Right renal pelvis (tissue), 4 donors: Measurements from ENCODE around the gene ERVK3-1. TPM values are rescaled to one million over a fixed set of nuclear protein-coding genes. Genes with fewer than 3 reads are reported as not detected.
"Not testable (repeated sequence)": the region's sequence is repeated elsewhere in the genome, so short reads cannot be mapped to it uniquely, and the experiment has no call there.

Source experiments
- DNase-seq, 4 donors: peaks; one replicate each; pipeline ENCODE4 v3.0.0-alpha.2; 2013; ENCODE audit warnings: low read depth in 4 of 4, low spot score in 3 of 4, missing footprints in 1 of 4
- polyA plus RNA-seq, 4 donors: library from polyadenylated mRNA; unstranded; fragments of 120-200 nt; gene quantifications; one replicate each; pipeline ENCODE4 v1.2.1, GENCODE V29; 2013; ENCODE audit not compliant: insufficient read length in 4 of 4

The ERVK3-1 gene
- polyA plus RNA-seq, 4 donors: 46.2 to 51.0 (median 49.4) TPM

DNA sequence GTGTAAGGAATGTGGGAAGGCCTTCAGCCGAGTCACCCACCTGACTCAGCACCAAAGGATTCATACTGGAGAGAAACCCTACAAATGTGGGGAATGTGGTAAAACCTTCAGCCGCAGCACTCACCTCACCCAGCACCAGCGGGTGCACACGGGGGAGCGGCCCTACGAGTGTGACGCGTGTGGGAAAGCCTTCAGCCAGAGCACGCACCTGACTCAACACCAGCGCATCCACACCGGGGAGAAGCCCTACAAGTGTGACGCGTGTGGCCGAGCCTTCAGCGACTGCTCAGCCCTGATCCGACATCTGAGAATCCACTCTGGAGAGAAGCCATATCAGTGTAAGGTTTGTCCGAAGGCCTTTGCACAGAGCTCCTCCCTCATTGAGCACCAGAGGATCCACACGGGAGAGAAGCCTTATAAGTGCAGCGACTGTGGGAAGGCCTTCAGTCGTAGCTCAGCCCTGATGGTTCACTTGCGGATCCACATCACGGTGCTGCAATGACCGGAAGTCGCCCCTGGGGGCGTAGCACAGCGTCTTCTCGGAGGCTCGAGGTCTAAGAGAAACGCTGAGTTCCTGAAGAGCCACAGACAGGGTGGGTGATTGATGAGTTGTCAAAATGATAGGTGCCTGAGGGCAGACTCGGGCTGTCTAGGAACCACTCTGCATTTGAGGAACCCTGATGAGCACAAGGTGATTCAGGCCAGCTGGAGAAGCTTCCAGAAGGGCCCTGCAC is 33.8 kb downstream of the ERVK3-1 start:
- DNase-seq: no peak

DNA sequence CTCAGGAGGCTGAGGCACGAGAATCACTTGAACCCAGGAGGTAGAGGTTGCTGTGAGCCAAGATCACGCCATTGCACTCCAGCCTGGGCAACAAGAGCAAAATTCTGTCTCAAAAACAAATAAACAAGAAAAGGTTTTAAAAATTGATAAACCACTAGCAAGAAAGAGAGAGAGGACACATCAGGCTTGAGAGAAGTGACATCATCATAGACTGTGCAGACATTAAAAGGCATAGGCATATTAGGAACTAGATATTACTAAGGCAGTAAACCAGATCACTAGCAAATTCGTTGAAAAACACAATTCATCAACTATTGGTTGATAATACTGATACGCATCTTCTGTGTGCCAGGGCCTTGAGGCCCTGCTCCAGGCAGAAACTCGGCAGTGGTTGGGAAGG is 40.4 kb downstream of the ERVK3-1 start:
- DNase-seq: no peak

DNA sequence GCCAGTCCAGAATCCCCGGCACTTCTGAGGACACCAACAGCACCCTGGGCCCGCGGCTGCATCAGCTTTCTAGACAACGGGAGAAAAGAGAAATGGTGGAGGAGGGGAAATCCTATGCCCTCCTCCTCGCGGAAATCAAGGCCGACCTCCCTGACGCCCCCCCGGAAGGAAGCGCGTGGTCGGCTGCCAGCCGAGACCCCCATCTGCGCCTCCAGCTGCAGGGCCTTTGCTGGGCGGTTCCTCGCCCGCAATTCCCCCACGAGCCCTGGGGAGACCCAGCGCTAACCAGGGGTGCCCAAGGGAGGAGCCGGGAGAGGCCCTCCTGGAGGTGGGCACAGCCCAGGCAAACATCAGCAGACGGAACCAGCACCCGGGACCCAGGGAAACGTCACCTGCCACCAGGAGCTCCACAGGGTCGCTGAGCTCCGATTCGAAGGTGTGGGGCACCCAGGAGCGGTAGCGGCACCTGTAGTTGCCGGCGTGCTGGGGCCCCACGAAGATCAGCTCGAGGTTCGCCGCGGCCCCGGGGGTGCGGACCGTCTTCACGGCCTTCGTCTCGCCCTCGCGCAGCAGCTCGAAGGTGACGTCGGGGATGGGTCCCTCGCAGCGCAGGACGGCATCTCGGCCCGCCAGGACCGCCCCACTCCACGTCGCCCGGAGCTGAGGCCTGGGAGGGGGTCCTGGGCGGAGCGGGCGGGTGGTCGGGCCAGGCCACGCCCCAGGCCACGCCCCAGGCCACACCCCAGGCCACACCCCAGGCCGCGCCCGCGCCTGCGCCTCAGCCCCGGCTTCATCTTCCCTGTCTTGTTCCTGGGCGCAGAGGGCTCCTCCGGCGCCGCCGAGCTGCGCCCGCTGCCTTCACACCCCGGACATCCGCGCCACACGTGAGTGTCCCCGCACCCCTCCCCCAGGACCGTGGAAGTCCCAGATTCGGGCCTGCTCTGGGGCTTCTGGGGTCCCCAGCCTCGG is 42.1 kb downstream of the ERVK3-1 start:
- DNase-seq: no peak

DNA sequence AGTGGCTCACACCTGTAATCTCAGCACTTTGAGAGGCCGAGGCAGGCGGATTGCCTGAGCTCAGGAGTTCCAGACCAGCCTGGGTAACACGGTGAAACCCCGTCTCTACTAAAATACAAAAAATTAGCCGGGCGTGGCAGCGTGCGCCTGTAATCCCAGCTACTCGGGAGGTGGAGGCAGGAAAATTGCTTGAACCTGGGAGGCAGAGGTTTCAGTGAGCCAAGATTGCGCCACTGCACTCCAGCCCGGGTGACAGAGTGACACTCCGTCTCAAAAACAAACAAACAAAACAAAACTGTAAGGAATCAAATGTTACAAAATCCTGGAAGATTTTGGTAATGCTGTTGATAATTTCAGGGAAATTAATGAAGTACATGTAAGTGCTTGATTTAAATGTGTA is 42.9 kb downstream of the ERVK3-1 start:
- DNase-seq: not testable (repeated sequence)

DNA sequence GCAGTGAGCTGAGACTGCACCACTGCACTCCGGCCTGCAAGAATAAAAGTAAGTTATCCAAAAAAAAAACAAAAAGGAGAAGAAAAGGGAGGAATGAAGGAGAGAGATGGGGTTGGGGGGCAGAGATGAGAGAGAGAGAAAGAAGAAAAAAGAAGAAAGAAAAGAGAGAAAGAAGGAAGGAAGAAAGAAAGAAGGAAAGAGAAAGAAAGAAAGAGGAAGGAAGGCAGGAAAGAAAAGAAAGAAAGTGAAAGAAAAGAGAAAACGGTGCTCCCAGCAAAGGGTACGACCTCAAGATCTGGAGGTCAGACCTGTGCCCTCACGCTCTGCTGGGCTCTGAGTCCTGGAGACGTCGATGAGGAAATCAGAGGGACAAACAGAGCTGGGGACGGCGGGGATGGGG is 44.4 kb downstream of the ERVK3-1 start:
- DNase-seq: no peak

DNA sequence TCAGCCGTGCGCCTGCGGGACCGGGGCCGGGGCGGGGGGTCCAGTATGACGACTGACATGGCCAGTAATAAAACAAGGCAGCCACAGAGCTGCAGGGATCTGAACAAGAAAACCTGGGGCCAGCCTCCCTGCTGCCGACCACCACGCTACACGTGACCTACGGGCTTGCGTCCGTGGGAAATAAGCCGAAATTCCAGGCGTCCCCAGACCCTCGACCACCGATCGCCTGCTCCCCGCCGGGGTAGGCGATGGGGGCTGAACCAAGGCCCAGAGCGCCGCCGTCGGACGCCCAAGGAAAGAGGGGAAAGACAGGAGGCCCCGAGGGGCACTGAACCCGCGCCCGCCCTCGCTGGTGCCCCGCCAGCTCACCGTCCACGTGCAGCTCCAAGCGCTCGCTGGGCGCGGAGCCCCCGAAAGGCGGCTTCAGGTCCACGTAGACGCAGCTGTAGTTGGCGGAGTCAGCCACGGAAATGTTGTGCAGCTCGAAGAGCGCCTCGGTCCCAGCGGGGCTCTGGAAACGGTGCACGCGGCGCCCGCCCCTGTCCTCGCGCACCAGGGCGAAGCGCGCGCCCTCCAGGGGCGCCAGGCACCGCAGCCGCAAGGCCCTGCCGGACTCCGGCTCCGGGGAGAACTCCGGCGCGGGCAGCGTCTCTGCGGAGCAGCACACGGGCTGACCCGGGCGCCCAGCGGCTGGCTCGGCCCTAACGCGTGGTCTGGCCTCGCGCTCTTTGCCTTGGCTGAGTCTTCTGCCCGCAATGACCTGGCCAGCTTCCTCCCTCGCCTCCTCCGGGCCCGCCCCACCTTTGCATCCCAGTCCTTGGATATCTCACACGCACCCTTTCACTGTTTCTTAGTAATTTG is 45.1 kb downstream of the ERVK3-1 start:
- DNase-seq: no peak

DNA sequence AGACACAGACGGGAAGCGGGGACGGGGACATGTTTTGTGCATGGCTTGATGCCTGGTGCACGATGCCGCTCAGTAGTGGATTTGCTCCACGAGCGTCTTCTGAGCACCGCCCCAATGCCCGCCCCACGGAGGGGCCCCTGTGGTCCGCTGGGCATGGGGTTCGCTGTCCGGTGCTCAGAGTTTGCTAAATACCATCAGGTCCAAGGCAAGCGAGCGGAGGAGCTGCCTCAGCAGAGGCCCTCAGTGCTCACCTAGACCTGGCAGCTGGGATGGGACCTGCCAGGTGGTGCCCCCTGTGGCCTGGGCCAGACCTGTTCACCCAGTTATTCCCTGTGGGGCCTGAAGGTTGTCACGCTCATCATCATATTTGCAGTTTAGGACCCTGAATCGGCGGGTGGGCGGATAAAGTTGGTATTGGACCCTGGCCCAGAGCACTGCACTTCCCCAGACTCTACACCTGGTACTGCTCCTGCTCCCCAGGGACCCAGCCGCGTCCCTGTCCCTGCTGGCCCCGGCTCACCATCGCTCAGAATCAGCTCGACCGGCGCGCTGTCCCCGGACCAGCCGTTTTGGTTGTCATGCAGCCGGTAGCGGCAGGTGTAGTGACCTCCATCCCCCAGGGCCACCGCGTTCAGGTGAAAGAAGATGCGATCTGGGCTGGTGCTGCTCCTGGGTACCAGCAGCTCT is 45.8 kb downstream of the ERVK3-1 start:
- DNase-seq: no peak

DNA sequence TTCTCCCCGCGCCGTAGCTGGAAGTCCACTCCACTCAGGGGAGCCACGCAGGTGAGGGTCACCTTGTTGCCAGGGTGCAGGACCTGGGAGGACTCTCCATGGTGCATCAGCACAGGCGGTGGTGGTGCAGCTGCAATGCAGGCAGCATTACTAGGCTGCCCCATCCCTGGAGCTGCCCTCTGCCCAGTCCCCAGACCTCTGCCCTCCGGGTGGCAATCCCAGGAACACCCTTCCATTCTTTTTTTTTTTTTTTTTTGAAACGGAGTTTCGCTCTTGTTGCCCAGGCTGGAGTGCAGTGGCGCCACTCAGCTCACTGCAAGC is 46.3 kb downstream of the ERVK3-1 start:
- no peak for DNase-seq

DNA sequence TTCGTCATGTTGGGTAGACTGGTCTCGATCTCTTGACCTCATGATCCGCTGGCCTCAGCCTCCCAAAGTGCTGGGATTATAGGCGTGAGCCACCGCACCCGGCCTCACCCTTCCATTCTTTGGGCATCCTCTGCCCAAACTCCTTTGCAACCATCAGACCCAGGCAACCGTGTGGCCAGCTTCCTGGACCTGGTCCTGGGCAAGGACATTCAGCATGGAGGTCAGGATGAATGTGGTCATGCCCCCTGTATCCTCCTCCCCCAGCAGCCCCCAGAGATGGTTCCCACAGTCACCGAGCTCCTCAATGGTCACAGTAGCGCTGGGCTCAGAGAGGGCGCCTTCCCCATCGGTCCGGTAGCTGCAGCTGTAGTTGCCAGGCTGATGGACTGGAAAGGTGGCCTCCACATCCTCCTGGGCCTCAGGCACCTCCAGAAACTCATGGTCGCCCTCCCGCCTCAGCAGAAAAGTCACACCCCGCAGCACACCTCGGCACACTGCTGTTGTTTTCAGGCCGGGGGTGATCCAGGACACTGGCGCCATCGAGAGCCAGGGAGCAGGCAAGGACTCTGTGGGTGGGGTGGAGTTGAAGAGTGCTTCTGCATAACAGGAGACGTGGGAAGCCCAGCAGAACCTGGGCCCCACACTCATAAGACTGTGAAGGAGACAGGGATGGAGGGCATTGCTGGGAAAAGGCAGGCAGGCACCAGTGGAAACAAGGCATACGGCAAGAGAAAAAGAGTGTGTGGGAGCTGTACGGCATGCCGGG is 47.0 kb downstream of the ERVK3-1 start:
- no peak for DNase-seq

DNA sequence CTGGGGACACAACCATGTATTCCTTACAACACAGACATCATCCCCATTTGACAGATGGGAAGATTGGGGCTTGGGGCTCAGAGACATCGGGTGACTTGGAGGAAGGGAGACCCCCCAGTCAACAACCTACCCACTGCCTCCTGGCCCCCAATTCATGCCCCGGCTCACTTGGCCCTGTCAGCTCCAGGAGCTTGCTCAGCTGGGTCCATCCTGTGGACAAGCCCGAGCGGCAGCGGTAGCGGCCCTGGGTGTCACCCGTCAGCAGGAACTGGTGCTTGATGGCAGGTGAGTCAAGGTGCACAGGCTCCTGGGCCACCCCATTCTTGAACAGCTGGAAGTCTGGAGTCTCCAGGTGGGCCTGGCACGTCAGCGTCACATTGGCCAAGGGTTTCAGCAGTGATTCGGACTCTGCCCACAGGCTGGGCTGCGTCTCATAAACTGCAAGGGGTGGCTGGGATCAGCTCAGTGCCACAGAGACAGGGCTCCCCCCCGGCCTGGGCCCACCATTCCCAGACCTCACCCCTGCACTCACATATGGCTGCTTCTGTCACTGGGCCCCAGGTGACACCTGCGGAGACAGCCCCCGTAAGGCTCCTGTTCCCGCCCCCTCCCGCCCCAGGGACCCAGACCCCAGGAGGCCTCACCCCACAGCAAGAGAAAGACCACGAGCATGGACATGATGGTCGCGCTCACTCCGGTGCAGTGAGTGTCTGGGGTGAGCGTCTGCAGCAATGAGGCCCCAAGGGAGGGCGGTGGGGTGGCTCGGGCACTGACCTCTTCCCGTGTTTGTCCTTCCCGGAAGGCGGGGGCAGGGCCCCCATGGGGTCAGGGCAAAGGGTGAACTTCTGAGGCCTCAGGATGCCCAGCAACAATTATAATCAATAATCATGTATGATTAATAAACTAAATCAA is 47.8 kb downstream of the ERVK3-1 start, which contains the start of gene A1BG:
A1BG (minus strand) TSS at position 733 of the 912 bp plus-strand sequence; CDS start at position 678, 55 bp downstream.
- DNase-seq: no peak

DNA sequence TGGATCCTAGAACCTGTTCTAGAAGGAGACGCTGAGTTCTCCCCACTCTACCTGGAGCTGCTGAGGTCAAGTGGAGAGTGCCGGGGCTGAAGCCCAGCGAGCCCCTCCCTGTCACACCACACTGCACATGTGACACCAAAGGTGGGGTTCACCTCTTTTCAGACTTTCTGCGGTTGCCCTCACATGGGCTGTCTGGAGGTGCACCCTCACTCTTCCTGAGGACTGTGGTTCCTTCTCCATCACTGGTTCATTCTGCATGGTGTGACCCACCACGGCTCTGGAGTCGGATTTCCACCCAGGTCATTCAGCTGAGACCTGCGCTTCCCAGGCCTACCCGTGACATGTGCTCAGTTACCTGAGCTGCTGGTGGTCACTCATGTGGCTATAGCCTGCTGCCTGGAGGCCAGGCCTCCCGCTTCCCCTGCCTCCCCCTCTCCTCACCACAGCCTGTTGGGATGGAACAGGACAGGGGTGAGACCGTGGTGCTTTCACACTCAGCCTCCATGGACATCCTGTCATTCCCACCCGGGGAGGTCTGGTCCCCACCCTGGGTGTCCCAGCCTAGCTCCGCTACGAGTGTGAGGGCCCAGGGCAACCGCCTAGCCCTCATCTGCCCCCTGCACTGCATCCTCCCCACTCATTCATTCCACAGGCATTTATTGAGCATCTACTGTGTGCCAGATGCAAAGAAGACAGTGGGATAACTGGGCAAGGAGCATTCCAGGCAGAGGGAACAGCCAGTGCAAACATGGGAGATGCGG is 48.7 kb downstream of the ERVK3-1 start:
- DNase-seq: no peak

DNA sequence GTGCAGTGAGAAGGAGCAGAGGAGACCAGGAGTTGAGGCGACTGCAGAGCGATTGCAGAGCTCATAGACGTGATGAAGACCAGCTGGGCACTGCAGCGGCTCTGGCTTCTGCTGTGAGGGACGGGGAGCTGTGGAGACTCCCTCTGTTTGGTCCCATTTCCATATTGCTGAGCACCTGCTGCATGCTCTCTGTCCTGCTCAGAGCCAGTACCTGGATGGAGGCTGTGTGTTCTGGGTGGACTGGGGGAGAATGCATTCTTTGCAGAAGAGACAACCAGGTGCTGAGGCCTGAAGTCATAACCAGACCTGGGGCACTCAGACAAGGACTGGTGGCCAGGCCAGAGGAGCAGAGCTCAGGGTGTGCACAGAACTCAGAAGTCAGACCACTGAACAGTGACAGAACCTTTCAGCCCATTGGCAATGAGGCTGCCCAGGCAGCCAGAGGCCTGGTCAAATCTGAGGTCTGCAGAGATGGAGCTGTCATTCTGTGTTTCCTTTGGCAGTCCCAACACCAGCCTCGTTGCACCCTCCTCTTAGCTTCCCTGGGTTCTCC is 49.4 kb downstream of the ERVK3-1 start:
- DNase-seq: no peak

DNA sequence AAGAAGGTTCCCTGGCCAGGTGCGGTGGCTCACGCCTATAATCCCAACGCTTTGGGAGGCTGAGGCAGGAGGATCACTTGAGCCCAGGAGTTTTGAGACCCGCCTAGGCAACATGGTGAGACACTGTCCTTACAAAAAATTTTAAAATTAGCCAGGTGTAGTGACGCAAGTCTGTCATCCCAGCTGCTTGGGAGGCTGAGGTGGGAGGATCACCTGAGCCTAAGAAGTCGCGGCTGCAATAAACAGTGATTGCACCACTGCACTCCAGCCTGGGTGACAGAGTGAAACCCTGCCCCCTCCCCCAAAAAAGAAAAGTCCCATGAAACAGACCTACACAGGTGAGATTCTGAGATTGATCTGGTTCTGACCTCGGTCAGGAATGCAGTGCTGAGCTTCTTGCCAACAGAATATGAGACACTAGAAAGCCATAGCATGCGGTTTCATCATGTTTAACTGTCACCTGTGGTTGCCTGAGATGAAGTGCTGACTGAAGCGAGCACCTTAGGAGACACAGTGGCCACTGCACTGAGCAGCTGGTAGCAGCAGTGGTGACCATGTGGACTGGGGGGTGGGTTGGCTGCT is 50.1 kb downstream of the ERVK3-1 start:
- no peak for DNase-seq

DNA sequence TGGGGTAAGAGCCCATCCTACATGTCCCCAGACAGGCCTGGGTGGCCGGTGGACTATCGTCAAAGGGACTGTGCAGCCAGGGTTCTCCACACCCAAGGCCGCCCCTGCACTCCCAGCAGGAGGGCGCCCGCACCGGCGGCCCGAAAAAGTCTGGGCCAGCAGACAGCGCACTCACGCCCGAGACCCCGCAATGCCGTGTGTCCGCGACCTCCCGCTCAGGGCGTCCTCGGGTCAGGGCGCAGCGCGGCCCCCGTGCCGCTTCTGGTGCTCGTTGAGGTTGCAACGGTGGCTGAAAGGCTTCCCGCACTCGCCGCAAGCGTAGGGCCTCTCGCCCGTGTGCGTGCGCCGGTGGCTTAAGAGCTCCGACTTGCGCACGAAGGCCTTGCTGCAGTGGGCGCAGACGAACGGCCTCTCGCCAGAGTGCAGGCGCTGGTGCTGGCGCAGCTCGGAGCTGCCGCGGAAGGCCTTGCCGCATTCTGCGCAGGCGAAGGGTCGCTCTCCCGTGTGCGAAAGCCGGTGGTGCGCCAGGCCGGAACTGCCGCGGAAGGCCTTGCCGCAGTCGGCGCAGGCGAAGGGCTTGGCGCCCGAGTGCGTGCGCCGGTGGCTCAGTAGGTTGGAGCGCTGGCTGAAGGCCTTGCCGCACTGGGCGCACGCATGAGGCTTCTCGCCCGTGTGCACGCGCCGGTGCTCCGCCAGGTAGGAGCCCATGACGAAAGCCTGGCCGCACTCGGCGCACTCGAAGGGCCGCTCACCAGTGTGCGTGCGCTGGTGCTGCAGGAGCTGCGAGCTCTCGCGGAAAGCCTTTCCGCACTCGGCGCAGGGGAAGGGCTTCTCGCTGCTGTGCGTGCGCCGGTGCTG is 51.0 kb downstream of the ERVK3-1 start:
- DNase-seq: peak in 1 of 4 donors; percentile 25

DNA sequence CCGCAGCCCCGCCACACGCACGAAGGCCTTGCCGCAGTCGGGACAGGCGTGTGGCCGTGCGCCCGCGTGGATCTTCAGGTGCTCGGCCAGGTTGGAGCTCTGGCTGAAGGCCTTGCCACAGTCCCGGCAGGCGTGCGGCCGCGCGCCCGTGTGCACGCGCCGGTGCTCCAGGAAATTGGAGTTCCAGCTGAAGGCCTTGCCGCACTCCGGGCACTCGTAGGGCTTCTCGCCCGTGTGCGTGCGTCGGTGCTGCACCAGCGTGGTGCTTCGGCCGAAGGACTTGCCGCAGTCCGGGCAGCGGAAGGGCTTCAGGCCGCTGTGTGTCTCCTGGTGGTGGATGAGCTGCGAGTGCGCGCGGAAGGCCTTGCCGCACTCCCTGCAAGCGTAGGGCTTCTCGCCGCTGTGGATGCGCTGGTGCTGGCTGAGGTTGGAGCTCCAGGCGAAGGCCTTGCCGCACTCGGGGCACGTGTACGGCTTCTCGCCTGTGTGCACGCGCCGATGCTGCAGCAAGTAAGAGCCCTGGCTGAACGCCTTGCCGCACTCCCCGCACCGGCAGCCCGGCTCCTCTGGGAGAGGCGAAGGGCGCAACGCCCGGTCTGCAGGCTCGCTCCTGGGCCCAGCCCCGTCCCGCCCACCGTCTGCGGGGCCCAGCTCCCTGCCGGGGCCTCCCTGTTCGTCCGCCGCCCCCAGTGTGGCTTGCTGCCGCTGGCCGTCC is 51.7 kb downstream of the ERVK3-1 start:
- no peak for DNase-seq
